NCI-H1092 (cell line): ENCODE measurements around the gene TRABD2B.

Experiments used
- DNase-seq: peaks from one replicate; lab custom pipeline; 2025; lab: John Stamatoyannopoulos, UW

Gene TRABD2B

DNA sequence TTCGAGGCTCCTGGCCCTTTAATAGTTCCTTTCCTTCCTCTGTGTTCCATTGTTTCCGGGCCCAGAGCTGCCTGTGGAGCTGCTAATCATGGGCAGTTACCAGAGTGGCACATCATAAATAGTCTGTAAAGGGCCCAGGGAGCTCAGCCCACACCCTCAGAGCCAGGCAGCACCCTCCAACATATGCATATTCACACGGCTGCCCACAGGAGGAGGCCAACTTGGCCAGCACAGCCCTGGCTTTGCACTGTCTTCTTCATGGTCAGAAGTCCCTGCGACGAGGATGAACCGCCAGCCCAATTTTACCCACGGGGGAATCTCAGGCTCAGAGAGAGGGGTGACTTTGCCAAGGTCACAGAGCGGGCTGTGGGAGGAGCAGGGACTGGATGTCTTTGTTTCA lies 172.5 kb downstream of the TRABD2B start:
- no peak for DNase-seq

DNA sequence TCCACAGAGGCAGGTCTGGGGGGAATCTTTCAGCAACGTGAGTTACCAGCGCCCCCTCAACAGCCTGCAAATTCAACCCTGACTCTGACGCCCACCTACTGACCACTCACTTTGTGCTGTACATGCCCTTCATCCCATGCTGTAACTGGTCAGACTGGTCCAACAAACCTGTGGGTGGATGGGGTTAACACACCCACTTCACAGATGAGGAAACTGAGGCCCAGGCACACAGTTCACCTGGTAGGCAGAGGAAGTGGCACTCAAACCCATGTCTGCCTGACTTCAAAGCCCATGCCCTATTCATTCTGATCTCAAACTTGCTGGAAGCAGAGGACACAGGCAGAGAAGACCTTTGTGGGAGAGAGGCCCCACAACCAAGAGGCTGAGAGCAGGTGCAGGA lies 172.9 kb downstream of the TRABD2B start:
- no peak for DNase-seq

DNA sequence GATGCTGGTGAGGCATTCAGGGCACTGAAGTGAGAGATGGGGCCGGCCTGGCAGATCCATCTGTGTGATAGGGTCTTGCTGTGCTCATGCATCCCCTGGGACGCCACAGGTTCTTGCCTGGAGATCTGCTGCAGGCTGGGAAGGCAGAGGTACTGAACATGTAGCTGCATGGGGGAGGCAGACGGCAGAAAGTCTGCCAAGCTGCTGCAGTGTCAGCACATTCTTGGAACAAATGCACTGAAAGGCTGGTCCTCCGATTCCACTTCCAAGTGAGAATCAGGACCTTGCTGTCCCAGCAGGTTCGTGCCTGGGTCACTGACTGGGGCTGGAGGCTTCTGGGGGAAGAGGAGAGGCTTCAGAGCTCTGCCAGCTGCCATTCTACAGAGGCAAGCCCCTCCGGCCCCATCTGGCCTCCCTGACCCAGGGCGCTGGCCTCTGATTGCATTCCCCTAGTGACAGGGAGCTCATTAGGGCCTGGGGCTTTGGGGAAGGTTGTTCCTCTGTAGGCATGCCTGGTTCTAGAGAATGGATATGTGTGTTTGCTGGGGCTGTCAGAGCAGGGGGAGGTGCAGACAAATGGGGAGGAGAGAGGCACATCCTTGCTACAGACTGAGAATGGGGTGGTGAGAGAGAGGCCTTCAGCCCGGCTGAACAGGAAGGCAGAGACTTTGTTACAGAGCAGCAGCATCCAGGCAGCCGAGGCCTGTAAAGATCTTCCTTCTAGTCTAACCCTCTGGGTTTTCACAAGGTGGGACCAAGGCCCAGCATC lies 174.0 kb downstream of the TRABD2B start:
- no peak for DNase-seq

DNA sequence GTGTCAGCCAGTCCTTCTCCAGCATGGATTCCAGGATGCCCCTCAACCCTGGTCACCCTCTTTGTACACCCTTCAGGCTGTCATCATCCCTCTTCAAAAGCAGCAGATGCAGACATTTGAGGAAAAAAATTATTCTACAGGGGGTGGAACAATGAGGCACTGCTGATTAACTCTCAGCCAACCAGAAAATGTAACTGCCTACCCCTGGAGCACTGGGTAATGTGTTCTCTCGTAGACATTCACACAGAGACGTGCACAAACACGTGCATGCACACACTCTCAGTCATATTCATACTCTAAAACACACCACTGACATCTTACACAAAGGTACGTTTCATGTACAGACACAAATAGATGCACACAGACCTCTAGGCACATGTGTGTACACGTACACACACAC lies 175.4 kb downstream of the TRABD2B start:
- no peak for DNase-seq

DNA sequence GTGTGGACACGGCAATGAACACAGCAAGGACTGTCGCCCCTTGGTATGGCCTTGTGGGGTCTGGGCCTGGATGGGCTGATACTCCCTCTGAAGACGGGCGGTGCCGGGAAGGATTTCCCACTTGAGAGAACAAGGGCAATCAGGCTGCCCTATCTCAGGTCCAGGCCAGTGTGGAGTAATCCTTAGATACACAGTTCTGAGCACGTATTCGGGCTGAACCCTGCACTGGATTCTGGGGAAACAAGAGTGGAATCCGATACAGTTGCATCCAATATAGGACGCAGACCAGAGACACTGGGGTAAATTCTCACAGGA lies 177.7 kb downstream of the TRABD2B start:
- no peak for DNase-seq

DNA sequence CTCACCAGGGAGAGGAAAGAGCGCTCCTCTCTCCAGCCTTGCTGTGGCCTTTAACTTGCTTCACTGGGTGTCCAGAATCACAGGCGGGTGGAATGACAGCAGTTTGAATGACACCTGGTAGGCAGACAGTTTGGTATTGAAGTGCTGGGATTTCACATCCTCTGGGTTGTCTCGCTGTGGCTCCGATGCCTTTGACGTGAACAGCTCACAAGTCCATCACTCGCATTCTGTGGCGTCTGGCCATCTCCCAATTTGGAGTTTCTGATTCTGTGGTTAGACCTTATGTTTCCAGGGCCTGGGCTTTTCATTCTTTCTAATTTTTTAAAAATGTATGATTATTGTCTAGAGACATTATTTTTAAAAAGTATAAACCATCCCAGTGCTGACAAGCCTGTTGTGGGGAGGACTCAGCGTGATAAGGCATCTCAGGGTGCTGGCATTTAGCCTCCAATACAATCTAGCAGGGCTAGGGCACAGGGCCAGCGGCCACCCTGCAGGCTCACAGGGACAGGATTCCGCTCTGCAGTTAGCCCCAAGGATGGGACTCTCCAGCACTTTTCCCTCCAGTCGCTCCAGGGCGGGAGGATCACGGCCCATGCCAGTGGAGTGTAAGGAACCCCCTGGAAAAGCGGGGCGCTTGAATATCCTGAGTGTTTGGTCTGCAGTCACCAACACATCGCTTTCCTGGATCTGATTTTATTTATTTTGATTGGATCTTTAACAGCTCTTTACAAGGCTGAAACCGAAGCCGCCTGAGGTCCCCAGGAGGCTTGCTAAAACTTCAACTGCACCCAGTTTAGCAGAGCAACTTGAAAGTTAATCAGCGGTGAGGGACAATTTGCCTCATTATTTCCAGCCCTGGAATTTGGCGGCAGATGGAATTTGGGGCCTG lies 178.3 kb downstream of the TRABD2B start:
- DNase-seq: no peak

DNA sequence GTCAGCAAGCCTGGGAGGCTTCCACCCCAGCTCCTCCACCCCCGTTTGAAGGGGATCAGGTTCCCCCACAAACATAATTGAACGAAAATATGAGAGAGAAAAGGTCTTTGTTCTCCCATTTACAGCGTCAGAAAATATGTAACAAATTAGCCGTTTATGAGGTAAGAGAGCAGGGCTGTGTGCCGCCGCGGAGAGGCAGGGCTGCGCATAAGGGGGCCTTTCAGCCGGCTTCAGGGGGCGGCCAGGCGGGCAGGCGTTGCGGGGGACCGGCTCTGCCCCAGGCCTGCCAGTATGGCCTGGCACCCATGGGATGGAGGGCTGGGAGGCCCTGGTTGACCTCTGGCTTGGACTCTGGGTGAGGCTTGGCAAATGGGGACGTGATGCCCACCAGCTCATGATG lies 179.3 kb downstream of the TRABD2B start:
- no peak for DNase-seq

DNA sequence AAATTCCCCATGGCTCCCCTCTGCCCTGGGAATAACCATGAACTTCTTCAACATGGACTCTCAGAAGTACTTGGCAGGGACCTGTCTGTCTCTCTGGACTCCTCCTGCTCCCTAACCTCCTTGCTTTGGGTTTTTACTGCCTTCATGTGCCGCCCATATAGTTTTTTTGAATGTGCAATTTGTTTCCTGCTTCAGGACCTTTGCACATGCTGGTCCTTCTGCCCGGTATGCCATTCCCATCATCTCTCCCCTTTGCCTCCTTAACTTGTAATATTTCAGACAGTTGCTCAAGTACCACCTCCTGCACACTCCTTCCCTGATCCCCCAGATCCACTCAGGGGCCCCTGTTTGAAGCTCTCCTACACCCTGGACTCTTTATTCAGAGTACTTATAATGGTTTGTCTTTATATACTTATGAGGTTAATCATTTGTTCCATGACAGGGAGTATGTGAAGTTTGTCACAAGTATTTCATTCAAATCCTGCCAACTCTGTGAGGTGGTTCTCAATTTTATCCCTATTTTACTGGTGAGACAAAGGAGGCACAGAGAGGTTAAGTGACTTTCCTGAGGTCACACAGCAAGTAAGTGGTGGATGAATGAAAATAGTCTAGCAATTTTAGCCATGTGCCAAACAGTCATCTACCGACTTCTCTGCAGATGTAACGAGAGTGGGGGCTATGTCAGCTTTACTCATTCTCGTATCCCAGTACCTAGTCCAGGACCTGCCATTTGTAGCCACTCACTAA lies 180.7 kb downstream of the TRABD2B start:
- no peak for DNase-seq

DNA sequence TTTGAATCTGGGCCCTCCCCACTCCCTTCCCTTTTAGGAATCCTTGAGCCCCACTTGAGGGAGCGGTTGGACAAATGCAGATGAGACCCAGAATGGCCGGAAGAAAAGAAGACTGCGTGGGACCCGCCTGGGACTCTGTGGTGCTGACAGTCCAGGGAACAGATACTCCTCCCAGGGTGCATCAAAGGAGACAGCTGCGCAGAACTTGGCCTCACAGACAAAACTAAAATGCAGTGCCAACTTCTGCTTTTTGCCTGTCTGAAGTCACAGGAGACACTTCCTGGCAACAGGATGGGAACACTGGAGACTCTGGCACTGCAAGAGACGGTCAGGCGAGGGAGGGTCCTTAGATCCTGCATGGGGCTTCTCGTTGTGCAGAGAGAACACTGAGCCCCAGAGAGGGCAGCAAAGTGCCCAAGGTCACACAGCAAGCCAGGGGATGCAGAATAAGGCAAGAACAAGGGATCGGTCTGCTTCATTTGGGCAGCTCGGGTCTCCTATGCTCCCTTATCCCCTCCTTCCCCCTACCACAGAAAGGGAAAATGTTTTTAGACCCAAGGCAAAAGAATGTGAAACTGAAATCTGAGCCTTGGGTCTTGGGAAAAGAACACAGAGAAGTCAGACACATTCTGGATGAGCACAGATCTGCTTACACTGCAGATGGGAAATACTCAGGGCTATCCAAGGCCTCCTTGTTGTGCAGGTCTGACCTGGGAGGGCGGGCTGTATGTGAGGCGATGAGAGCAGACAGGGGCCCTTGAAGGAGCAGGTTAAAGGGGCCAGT lies 182.4 kb downstream of the TRABD2B start:
- DNase-seq: no peak

DNA sequence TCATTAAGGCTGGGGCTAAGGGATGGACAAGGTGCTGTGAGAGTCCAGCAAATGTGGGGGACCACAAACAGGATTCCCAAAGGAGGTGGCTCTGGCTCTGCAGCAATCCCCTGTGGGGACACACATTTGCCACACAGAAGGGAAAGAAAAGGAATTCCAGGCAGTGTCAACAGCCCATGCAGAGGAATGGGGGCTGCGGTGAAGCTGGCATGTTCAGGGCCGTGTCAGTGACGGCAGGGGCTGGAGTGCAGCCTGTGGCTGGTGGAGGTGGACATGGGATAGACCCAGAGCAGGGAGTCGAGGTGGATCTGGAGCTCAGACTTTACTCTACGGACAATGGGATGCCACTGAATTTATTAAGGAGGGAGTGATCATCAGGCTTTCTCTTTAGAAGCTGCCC lies 183.2 kb downstream of the TRABD2B start:
- DNase-seq: no peak

DNA sequence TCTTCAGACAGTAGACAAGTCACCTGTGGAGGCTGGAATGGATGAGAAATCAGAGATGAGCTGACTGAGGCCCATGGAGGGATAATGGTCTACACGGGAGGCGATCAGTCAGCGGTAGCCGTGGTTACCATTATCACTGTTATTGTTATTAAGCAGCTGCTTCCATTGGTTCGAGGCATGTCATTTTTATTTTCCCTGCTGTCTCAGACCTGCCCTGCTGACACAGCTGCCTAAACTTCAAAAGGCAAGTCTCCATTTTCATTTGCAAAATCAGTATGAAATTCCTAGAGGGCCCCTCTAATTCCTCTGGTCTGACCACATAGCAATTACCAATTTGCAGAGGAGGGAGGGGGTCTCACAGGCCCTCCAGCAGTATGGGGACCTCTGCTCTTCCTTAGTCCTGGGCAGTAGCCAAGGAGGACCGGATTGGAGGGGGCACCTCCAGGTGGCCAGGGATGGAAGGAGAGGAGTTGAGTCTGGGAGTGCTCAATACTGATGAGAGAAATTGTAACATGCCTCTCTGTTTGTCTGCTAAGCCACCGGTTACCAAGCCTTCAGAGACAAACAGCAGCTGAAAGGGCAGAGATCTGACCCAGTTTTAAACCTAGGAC lies 184.2 kb downstream of the TRABD2B start:
- DNase-seq: no peak

DNA sequence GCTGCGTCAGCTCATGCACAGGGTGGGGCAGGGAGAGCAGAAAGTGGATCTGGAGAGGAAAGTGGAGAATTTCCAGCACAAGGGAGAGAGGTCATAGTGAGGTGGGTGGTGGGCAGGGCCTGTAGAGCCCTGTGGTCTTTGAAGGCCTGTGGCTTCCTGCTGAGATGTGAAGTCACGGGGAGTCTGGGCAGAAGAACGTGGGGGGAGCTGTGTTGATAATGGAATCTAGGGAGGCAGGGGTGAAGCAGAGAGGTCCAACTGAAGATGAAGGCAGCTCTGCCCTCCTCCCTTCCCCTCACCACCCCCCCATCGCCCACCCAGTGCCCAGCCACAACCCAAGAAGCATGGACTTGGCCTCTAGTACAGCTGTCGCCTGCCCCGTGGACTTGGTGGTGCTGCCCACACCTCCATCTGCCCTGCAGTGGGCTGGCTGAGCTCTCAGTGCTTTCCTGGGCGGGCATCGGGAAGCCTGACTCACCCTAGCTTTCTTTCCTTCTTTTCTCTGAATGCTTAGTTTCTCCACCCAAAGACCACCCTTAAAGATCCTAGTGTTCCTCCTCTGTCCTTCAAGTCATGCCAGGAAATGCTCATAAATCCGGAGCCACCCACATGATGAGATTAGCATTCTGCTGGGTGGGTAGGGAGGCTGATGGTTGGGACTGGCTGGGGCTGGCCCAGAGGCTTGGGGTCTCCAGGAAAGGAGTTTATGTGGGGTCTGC lies 186.1 kb downstream of the TRABD2B start:
- no peak for DNase-seq

DNA sequence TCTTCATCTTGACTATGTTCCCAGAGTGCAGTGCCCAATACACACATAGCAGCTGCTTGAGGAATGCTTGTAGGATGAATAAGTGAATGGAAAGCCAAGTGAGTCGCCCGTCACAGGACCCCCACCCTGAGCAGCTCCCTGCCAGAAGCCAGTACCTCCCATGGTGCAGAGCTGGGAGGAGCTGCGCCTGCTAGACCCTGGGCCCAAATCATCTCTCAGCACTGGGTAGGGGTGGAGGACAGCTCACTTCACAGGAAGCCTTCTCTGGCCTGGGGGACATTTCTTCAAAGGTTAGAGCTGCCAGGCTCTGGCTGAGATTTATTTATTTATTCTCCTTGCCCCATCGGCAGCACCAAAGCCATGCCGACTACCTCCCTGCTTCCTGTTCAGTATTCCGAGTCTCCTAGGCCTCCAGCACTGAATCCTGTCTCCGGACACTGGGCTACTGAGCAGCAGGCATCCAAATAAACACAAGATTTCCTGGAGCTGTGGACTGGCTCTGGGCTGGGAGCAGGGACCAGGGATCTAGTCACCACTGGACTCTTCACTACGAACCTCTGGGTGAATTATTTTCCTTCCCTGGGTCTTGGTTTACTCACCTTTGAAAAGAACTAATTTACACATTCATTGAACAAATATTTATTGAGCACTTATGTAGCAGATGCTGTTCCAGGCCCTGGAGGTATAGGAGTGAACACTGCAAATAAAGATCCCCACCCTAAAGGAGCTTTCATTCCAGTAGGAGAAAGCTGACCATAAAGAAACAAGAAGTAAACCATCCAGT lies 187.7 kb downstream of the TRABD2B start:
- peak; percentile 13 for DNase-seq

DNA sequence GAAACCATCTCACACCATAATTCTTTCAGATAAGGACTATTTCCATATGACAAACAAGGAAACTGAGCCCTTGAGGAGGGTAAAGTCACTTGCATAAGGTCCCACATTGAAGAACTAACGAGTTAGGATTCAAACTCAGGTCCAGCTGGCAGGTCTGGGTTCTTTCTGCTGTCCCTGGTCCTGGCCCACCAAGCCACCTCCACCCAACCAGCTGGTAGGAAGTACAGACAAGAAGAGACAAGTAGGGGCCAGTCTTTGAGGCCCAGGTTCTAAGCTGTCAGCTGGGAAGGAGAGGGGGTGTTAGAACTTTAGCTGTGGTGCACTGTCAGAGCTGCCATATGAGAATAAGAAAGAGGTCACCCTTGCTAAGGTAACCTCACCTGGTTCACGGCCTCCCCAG lies 188.6 kb downstream of the TRABD2B start:
- DNase-seq: no peak

DNA sequence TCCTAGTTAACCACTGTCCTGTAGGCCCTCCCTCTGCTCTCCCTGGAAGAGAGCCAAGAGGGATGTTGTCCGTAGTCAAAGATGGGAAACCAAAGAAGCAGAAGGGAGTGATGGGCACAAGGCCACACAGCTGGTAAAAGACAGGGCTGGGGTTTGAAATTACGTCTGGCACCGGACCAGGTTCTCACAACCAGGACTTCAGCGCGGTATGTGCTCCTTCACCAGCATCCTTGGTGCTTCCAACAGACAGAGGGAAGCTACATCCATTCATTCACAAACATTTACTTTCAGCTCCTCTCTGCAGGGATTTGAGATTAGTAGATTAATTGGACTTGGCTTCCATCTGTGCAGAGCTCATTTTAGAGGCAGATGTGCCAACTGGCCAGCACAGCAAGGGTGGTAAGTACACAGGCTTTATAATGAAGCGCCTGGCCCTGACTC lies 191.2 kb downstream of the TRABD2B start:
- peak; percentile 76 for DNase-seq

DNA sequence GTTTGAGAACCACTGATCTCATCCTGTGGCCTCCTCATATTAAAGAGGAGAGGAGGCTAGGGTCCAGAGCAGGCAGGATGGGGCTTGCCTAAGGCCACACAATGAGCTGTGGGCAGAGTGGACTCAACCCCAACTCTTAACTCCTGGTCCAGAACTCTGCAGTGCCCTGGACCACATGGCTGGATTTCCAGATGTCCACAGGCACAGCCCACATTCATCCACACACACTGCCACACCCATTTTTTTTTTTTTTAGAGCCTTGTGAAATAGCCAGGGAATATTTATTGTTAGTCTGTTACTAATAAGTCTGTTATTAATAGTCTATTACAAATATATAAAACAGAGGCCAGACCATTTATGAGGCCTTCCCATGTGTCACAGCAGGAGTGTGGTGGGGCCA lies 192.2 kb downstream of the TRABD2B start:
- no peak for DNase-seq

DNA sequence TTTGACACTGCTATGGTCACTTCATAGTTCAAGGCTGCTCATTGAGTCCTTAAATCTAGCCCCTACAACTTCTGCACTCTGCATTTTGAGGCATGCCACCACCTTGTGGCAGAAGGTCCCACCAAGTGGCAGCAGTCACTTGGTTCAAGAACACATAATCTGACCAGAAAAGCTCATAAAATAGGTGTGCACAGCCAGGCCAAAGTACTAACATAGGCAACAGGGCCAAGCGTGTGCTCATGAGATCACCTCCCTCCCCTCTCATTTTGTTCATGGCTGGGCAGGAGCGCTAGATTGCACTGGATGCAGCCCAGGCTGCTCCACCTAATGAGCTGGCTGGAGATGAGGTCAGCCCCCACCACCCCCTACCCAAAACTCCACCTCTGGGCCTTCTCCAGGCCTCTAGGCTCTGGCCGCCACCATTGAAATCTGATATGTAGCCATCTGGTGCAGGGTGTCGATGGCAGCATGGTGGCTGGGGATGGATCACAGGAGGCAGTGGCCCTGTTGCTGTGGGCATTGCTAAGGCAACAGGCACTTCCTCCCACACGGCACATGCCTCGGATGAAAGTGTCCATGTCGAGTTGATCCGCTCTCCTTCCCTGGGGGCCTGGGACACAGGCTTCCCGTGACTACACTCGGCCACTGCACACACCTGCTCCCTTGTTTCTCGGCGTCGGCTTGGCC lies 193.2 kb downstream of the TRABD2B start:
- peak; percentile 11 for DNase-seq

DNA sequence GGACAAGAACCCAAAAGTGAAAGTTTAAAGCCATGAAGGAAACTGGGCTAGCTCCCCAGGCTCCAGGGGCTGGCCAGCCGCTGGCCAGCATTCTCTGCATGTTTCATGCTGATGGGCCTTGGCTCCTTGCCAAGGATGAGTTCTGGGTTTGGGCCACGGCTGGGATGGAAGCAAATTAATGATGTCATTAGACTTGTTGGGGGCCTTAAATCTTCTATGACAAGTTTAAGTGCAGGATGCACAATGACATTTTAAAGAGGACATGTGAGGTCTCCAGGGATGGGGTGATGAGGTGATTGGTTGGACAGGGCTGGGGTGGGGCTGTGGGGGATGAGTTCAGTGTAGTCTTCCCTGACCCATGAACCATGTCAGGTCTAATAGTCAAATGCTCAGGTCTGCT lies 199.6 kb downstream of the TRABD2B start:
- DNase-seq: no peak

DNA sequence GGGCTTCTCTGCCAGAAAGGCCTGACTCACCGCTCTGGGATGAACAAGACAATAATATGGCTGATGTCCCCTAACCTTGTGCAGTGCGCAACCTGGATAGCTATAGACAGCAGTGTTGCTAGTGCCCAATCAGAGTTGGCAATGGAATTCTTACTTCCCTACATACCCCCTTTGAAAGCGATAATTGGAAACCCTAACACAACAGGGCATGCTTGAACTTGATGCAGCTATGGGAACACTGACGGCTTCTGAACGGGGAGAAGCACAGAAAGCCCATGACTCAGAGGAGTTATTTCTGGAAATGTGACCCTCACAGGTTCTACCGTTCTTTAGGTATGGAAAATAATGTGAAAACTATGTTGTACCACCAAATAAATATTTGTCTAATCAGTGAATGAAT lies 200.6 kb downstream of the TRABD2B start:
- DNase-seq: no peak
